Breast epithelium (tissue), 4 donors: ENCODE measurements around the gene NPHP4. TPM values are rescaled to one million over a fixed set of nuclear protein-coding genes. Genes with fewer than 3 reads are reported as not detected.

ENCODE experiments used
- DNase-seq, 2 donors: peaks; one replicate each; pipeline ENCODE4 v3.0.0-alpha.2; 2019; ENCODE audit warnings: low spot score in 2 of 2
- H3K27ac ChIP-seq, 2 donors: fragments of 200-600 bp; sonication (generic) in 1 of 2; one replicate each; pipeline ENCODE4 v1.5.1; 2016 to 2019; ENCODE audit warnings: mild to moderate bottlenecking in 1 of 2
- H3K27me3 ChIP-seq, 2 donors: fragments of 200-600 bp; sonication (generic) in 1 of 2; one replicate each; pipeline versions ENCODE4 v1.5.1 to v1.6.0; 2017 to 2019; ENCODE audit warnings: control low read depth in 1 of 2, mild to moderate bottlenecking in 1 of 2
- H3K36me3 ChIP-seq: fragments of 200-600 bp; one replicate; pipeline ENCODE4 v1.5.1; 2019
- H3K4me1 ChIP-seq, 2 donors: fragments of 200-600 bp; sonication (generic); one replicate each; pipeline ENCODE4 v1.5.1; 2016 to 2019; ENCODE audit warnings: control low read depth in 1 of 2
- H3K4me3 ChIP-seq, 3 donors: fragments of 200-600 bp; sonication (generic); 1 replicate in 2 of 3; 2 replicates in 1 of 3; pipeline ENCODE4 v1.5.1; 2016 to 2019; ENCODE audit warnings: mild to moderate bottlenecking in 3 of 3, moderate library complexity in 2 of 3
- H3K9me3 ChIP-seq, 2 donors: fragments of 200-600 bp; sonication (generic) in 1 of 2; one replicate each; pipeline ENCODE4 v1.5.1; 2016 to 2019; ENCODE audit warnings: control low read depth in 1 of 2
- CTCF ChIP-seq, 3 donors: fragments of 450-650 bp; IDR thresholded peaks; one replicate each; pipeline ENCODE4 v1.5.1; 2016 to 2017; ENCODE audit warnings: antibody characterized with exemption in 3 of 3, mild to moderate bottlenecking in 3 of 3, moderate library complexity in 3 of 3
- POLR2A ChIP-seq: fragments of 450-650 bp; IDR thresholded peaks from one replicate; pipeline ENCODE4 v1.6.1; 2016; ENCODE audit warnings: antibody characterized with exemption, mild to moderate bottlenecking, moderate library complexity
- POLR2AphosphoS5 ChIP-seq, 3 donors: sonication (generic); formaldehyde crosslinking; IDR thresholded peaks; one replicate each; pipeline ENCODE4 v1.6.1; 2017; ENCODE audit warnings: antibody characterized with exemption in 3 of 3
- intact Hi-C: fragments of 100-400 bp; cut with DNase I; formaldehyde crosslinking; loops from one replicate; pipeline ENCODE4 v1.15.1; 2023; ENCODE audit warnings: low total_unique reads
- total RNA-seq, 3 donors: library from RNA; depleted of rRNA; stranded (reverse); fragments of >200 nt; gene quantifications; one replicate each; pipeline ENCODE4 v1.1.0, GENCODE V29; 2016

NPHP4 gene
- total RNA-seq, 3 donors from 2014 or later: 7.0 to 18.7 (median 18.1) TPM

GRCh38 chr1:5865056-5865455, 127.2 kb downstream of the NPHP4 start:
- intact Hi-C loops: no loop called here
- Histone ChIP-seq H3K4me1 (no peaks in the 10 kb centered on the region), H3K27me3 (no peaks in the 10 kb centered on the region), H3K36me3 (no peaks in the 10 kb centered on the region), H3K4me3 (no peak overlapping the region), H3K27ac (no peak overlapping the region), H3K9me3 (no peaks in the 10 kb centered on the region)
- TF ChIP-seq POLR2A (no peak), POLR2AphosphoS5 (IDR thresholded peaks at IDR 0.05) (no peak), CTCF (IDR thresholded peaks at IDR 0.05) (no peak)
- no peak for DNase-seq

- H3K27me3 ChIP-seq: no peaks in the 10 kb centered on the region
- H3K4me3 ChIP-seq: no peak overlapping the region
- DNase-seq: no peak
- H3K9me3 ChIP-seq: no peaks in the 10 kb centered on the region
- H3K36me3 ChIP-seq: no peaks in the 10 kb centered on the region
- TF ChIP-seq CTCF (IDR thresholded peaks at IDR 0.05): no peak
- TF ChIP-seq POLR2A: no peak
- TF ChIP-seq POLR2AphosphoS5 (IDR thresholded peaks at IDR 0.05): no peak
- intact Hi-C loops: loop anchor here (1.0 kb wide), 1 partner anchor 35 kb away; no protein-coding TSS in a partner anchor
- no peaks in the 10 kb centered on the region for H3K4me1 ChIP-seq
- no peak overlapping the region for H3K27ac ChIP-seq
Measured at GRCh38 chr1:5864256-5864655, 128.0 kb downstream of the NPHP4 start.

GRCh38 chr1:5863238-5863637, 129.0 kb downstream of the NPHP4 start:
- H3K9me3 ChIP-seq: no peaks in the 10 kb centered on the region
- H3K36me3 ChIP-seq: no peaks in the 10 kb centered on the region
- no peaks in the 10 kb centered on the region for H3K27me3 ChIP-seq
- intact Hi-C loops: no loop called here
- DNase-seq: no peak
- no peak for TF ChIP-seq POLR2AphosphoS5 (IDR thresholded peaks at IDR 0.05)
- TF ChIP-seq CTCF (IDR thresholded peaks at IDR 0.05): no peak
- TF ChIP-seq POLR2A: no peak
- H3K4me1 ChIP-seq: no peaks in the 10 kb centered on the region
- H3K27ac ChIP-seq: no peak overlapping the region
- H3K4me3 ChIP-seq: no peak overlapping the region

GRCh38 chr1:5861871-5862825, 130.1 kb downstream of the NPHP4 start:
- no peak for TF ChIP-seq POLR2AphosphoS5 (IDR thresholded peaks at IDR 0.05)
- no peak for TF ChIP-seq CTCF (IDR thresholded peaks at IDR 0.05)
- no peak for TF ChIP-seq POLR2A
- no peak overlapping the region for H3K27ac ChIP-seq
- H3K27me3 ChIP-seq: no peaks in the 10 kb centered on the region
- intact Hi-C loops: no loop called here
- H3K4me3 ChIP-seq: no peak overlapping the region
- H3K9me3 ChIP-seq: no peaks in the 10 kb centered on the region
- DNase-seq: no peak
- H3K4me1 ChIP-seq: no peaks in the 10 kb centered on the region
- H3K36me3 ChIP-seq: no peaks in the 10 kb centered on the region

GRCh38 chr1:5860277-5860676, 131.9 kb downstream of the NPHP4 start:
- H3K9me3 ChIP-seq: no peaks in the 10 kb centered on the region
- TF ChIP-seq CTCF (IDR thresholded peaks at IDR 0.05): no peak
- no peak for TF ChIP-seq POLR2A
- no peak for TF ChIP-seq POLR2AphosphoS5 (IDR thresholded peaks at IDR 0.05)
- intact Hi-C loops: no loop called here
- no peaks in the 10 kb centered on the region for H3K27me3 ChIP-seq
- H3K4me1 ChIP-seq: no peaks in the 10 kb centered on the region
- no peak for DNase-seq
- H3K27ac ChIP-seq: no peak overlapping the region
- H3K36me3 ChIP-seq: no peaks in the 10 kb centered on the region
- H3K4me3 ChIP-seq: no peak overlapping the region
